Osteocyte (in vitro differentiated cells): Measurements from ENCODE around the gene GNAL. TPM values are rescaled to one million over a fixed set of nuclear protein-coding genes. Genes with fewer than 3 reads are reported as not detected.

Source experiments
- DNase-seq: peaks from one replicate; pipeline ENCODE4 v3.0.0; 2021; ENCODE audit warnings: mixed read lengths; ENCODE audit not compliant: unreplicated experiment; ENCODE audit errors: extremely low spot score
- H3K27ac Mint-ChIP-seq: one replicate; pipeline ENCODE4 v1.8.0; 2021; ENCODE audit warnings: mild to moderate bottlenecking, mixed read lengths; ENCODE audit not compliant: unreplicated experiment
- H3K27me3 Mint-ChIP-seq: one replicate; pipeline ENCODE4 v1.8.0; 2021; ENCODE audit warnings: mixed read lengths; ENCODE audit not compliant: unreplicated experiment
- H3K36me3 Mint-ChIP-seq: one replicate; pipeline ENCODE4 v1.8.0; 2021; ENCODE audit warnings: mixed read lengths; ENCODE audit not compliant: unreplicated experiment
- H3K4me1 Mint-ChIP-seq: one replicate; pipeline ENCODE4 v1.8.0; 2021; ENCODE audit warnings: mixed read lengths; ENCODE audit not compliant: unreplicated experiment
- H3K4me3 Mint-ChIP-seq: one replicate; pipeline ENCODE4 v1.8.0; 2021; ENCODE audit warnings: mild to moderate bottlenecking, moderate library complexity, mixed read lengths; ENCODE audit not compliant: unreplicated experiment
- H3K9me3 Mint-ChIP-seq: one replicate; pipeline ENCODE4 v1.8.0; 2021; ENCODE audit warnings: mixed read lengths; ENCODE audit not compliant: unreplicated experiment
- total RNA-seq: library from RNA; stranded (reverse); gene quantifications from 2 replicates; pipeline ENCODE4 v1.2.1, GENCODE V29; 2021
- TF ChIP-seq, protein P1 (sequence below): fragments of 200-600 bp; sonication (generic); IDR thresholded peaks from 2 replicates; pipeline ENCODE4 v1.5.0; 2021; ENCODE audit warnings: antibody characterized with exemption, mild to moderate bottlenecking, moderate library complexity

The GNAL gene
- total RNA-seq, 1 donor from 2014 or later = 1.2 TPM

- Mint-ChIP-seq H3K4me1 (no peaks in the 10 kb centered on the region), H3K4me3 (no peak overlapping the region), H3K27ac (no peak overlapping the region), H3K9me3 (no peaks in the 10 kb centered on the region), H3K36me3 (no peaks in the 10 kb centered on the region), H3K27me3 (peaks cover 46% of the 10 kb centered on the region)
- no peak for DNase-seq
- TF ChIP-seq, protein P1, sequence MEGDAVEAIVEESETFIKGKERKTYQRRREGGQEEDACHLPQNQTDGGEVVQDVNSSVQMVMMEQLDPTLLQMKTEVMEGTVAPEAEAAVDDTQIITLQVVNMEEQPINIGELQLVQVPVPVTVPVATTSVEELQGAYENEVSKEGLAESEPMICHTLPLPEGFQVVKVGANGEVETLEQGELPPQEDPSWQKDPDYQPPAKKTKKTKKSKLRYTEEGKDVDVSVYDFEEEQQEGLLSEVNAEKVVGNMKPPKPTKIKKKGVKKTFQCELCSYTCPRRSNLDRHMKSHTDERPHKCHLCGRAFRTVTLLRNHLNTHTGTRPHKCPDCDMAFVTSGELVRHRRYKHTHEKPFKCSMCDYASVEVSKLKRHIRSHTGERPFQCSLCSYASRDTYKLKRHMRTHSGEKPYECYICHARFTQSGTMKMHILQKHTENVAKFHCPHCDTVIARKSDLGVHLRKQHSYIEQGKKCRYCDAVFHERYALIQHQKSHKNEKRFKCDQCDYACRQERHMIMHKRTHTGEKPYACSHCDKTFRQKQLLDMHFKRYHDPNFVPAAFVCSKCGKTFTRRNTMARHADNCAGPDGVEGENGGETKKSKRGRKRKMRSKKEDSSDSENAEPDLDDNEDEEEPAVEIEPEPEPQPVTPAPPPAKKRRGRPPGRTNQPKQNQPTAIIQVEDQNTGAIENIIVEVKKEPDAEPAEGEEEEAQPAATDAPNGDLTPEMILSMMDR = no peak
These were observed 91.0 kb downstream of the GNAL start for GRCh38 chr18:11780042-11780441.

GRCh38 chr18:11783716-11784331 is 94.8 kb downstream of the GNAL start:
- H3K36me3 Mint-ChIP-seq = no peaks in the 10 kb centered on the region
- H3K27ac Mint-ChIP-seq = no peak overlapping the region
- H3K4me3 Mint-ChIP-seq = no peak overlapping the region
- peaks cover 55% of the 10 kb centered on the region for H3K27me3 Mint-ChIP-seq
- H3K4me1 Mint-ChIP-seq = peaks cover 4% of the 10 kb centered on the region
- no peak for DNase-seq
- TF ChIP-seq, protein P1 = no peak
- no peaks in the 10 kb centered on the region for H3K9me3 Mint-ChIP-seq

- Mint-ChIP-seq H3K9me3 (no peaks in the 10 kb centered on the region), H3K4me3 (no peak overlapping the region), H3K27ac (no peak overlapping the region), H3K27me3 (peaks cover 51% of the 10 kb centered on the region), H3K36me3 (no peaks in the 10 kb centered on the region), H3K4me1 (peaks cover 4% of the 10 kb centered on the region)
- DNase-seq = no peak
- TF ChIP-seq, protein P1 = no peak
These were observed 95.7 kb downstream of the GNAL start for GRCh38 chr18:11784674-11785304.

- TF ChIP-seq, protein P1 = no peak
- Mint-ChIP-seq H3K9me3 (no peaks in the 10 kb centered on the region), H3K4me3 (no peak overlapping the region), H3K4me1 (peaks cover 4% of the 10 kb centered on the region), H3K27me3 (peaks cover 55% of the 10 kb centered on the region), H3K36me3 (no peaks in the 10 kb centered on the region), H3K27ac (no peak overlapping the region)
- no peak for DNase-seq
These were observed 96.5 kb downstream of the GNAL start for GRCh38 chr18:11785444-11786055.
